Measurements from ENCODE around the gene ASAP3. TPM values are rescaled to one million over a fixed set of nuclear protein-coding genes. Genes with fewer than 3 reads are reported as not detected.

The ASAP3 gene
- total and polyA plus RNA-seq, 2 experiments from 2014 or later, result 28.0 to 98.2 TPM

DNA sequence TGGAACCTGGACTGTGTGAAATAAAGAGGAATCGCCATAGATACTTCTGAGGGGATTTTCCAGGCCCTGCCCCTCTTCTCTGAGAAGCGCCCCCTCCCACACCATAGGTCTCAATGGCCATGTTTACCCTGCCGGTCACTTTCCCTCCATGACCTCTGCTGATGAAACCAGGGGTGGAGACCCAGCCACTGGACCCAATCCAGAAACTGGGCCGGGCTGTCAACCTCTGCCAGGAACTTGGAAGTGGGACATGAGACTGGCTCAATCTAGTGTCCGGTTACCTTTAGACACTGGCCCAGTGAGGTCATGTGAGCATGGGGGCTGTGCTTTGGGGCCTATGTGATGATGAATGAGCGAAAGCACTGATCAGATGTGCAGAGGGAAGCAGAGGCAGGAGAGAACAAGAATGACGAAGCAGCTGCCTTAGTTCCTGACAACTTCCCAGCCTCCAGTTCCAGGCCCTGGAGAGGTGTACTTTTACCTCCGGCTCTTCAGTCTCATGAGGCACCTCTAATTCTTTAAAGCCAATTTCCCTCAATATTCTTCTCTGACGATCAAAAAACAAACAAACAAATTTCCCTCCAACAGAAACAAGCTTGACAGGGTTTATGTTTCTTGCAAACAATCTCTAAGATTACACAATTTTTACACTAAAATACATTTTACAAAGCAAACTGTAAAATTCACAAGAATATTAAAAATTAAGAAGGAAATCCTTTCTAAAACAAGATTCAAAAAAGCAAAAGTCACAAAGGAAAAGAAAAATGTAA is 4.9 kb downstream of the ASAP3 start:
- Histone ChIP-seq H3K27me3 (ENCODE audit: insufficient read depth) (no peaks in the 10 kb centered on the region), H4K20me1 (replicated peaks; ENCODE audit: insufficient read depth) (peaks cover 65% of the 10 kb centered on the region), H3K4me1 (ENCODE audit: insufficient read depth) (peaks cover 42% of the 10 kb centered on the region), H3K4me3 (no peak overlapping the region), H3F3A (replicated peaks; ENCODE audit: low read depth) (peaks cover 8% of the 10 kb centered on the region; the same call in 1 of the 2 replicates), H3K9me2 (ENCODE audit: insufficient read depth) (no peaks in the 10 kb centered on the region), H3K79me2 (replicated peaks; ENCODE audit: insufficient read depth) (peaks cover 91% of the 10 kb centered on the region), H2AFZ (no peak overlapping the region), H3K4me2 (no peak overlapping the region), H3K27ac (ENCODE audit: low read depth) (no peak overlapping the region), H3K36me3 (ENCODE audit: insufficient read depth) (no peaks in the 10 kb centered on the region)
- Mint-ChIP-seq H3K4me3 (no peak overlapping the region), H3K36me3 (ENCODE audit: low read depth) (no peaks in the 10 kb centered on the region), H3K9me3 (no peaks in the 10 kb centered on the region), H3K27ac (no peak overlapping the region), H3K27me3 (ENCODE audit: insufficient read depth, low read depth, poor library complexity) (peaks cover 6% of the 10 kb centered on the region), H3K4me1 (peaks cover 39% of the 10 kb centered on the region)
- ATAC-seq, result no peak
- no peak for DNase-seq (ENCODE audit: low spot score)
- TF ChIP-seq EZH2 (IDR thresholded peaks at IDR 0.05; ENCODE audit: low read depth, unreplicated experiment) (no peak), ZNF331 (CRISPR knock-in tag; IDR thresholded peaks at IDR 0.05; ENCODE audit: low read depth) (no peak), NANOG (IDR thresholded peaks at IDR 0.05; ENCODE audit: borderline replicate concordance) (no peak)

GRCh38 chr1:23477359-23478144 is 6.4 kb downstream of the ASAP3 start:
- H3K36me3 ChIP-seq (ENCODE audit: insufficient read depth), result no peaks in the 10 kb centered on the region
- no peak overlapping the region for H3K4me2 ChIP-seq
- no peak for DNase-seq (ENCODE audit: low spot score)
- H2AFZ ChIP-seq, result no peak overlapping the region
- ATAC-seq, result no peak
- no peak overlapping the region for H3K27ac ChIP-seq (ENCODE audit: low read depth)
- H3F3A ChIP-seq (replicated peaks; ENCODE audit: low read depth), result no peaks in the 10 kb centered on the region
- peaks cover 76% of the 10 kb centered on the region for H4K20me1 ChIP-seq (replicated peaks; ENCODE audit: insufficient read depth)
- H3K27me3 Mint-ChIP-seq (ENCODE audit: insufficient read depth, low read depth, poor library complexity), result peaks cover 4% of the 10 kb centered on the region
- H3K4me3 Mint-ChIP-seq, result no peak overlapping the region
- H3K9me3 Mint-ChIP-seq, result no peaks in the 10 kb centered on the region
- H3K27me3 ChIP-seq (ENCODE audit: insufficient read depth), result no peaks in the 10 kb centered on the region
- no peak overlapping the region for H3K27ac Mint-ChIP-seq
- H3K9me2 ChIP-seq (ENCODE audit: insufficient read depth), result no peaks in the 10 kb centered on the region
- peaks cover 37% of the 10 kb centered on the region for H3K4me1 ChIP-seq (ENCODE audit: insufficient read depth)
- no peaks in the 10 kb centered on the region for H3K36me3 Mint-ChIP-seq (ENCODE audit: low read depth)
- H3K79me2 ChIP-seq (replicated peaks; ENCODE audit: insufficient read depth), result peaks cover 98% of the 10 kb centered on the region
- peaks cover 34% of the 10 kb centered on the region for H3K4me1 Mint-ChIP-seq
- no peak overlapping the region for H3K4me3 ChIP-seq
- TF ChIP-seq ZNF114 (CRISPR knock-in tag; IDR thresholded peaks at IDR 0.05), result no peak
- no peak for TF ChIP-seq ETS1 (IDR thresholded peaks at IDR 0.05)
- no peak for TF ChIP-seq STAT1 (IDR thresholded peaks at IDR 0.05; ENCODE audit: unreplicated experiment)
- TF ChIP-seq EZH2phosphoT487 (IDR thresholded peaks at IDR 0.05; ENCODE audit: unreplicated experiment), result no peak
- no peak for TF ChIP-seq ZNF331 (CRISPR knock-in tag; IDR thresholded peaks at IDR 0.05; ENCODE audit: low read depth)
- no peak for TF ChIP-seq JUNB (IDR thresholded peaks at IDR 0.05; ENCODE audit: unreplicated experiment)
- TF ChIP-seq EZH2 (IDR thresholded peaks at IDR 0.05; ENCODE audit: low read depth, unreplicated experiment), result no peak
- TF ChIP-seq, protein P1, sequence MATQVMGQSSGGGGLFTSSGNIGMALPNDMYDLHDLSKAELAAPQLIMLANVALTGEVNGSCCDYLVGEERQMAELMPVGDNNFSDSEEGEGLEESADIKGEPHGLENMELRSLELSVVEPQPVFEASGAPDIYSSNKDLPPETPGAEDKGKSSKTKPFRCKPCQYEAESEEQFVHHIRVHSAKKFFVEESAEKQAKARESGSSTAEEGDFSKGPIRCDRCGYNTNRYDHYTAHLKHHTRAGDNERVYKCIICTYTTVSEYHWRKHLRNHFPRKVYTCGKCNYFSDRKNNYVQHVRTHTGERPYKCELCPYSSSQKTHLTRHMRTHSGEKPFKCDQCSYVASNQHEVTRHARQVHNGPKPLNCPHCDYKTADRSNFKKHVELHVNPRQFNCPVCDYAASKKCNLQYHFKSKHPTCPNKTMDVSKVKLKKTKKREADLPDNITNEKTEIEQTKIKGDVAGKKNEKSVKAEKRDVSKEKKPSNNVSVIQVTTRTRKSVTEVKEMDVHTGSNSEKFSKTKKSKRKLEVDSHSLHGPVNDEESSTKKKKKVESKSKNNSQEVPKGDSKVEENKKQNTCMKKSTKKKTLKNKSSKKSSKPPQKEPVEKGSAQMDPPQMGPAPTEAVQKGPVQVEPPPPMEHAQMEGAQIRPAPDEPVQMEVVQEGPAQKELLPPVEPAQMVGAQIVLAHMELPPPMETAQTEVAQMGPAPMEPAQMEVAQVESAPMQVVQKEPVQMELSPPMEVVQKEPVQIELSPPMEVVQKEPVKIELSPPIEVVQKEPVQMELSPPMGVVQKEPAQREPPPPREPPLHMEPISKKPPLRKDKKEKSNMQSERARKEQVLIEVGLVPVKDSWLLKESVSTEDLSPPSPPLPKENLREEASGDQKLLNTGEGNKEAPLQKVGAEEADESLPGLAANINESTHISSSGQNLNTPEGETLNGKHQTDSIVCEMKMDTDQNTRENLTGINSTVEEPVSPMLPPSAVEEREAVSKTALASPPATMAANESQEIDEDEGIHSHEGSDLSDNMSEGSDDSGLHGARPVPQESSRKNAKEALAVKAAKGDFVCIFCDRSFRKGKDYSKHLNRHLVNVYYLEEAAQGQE (IDR thresholded peaks at IDR 0.05; ENCODE audit: unreplicated experiment), result no peak
- TF ChIP-seq, protein P2, sequence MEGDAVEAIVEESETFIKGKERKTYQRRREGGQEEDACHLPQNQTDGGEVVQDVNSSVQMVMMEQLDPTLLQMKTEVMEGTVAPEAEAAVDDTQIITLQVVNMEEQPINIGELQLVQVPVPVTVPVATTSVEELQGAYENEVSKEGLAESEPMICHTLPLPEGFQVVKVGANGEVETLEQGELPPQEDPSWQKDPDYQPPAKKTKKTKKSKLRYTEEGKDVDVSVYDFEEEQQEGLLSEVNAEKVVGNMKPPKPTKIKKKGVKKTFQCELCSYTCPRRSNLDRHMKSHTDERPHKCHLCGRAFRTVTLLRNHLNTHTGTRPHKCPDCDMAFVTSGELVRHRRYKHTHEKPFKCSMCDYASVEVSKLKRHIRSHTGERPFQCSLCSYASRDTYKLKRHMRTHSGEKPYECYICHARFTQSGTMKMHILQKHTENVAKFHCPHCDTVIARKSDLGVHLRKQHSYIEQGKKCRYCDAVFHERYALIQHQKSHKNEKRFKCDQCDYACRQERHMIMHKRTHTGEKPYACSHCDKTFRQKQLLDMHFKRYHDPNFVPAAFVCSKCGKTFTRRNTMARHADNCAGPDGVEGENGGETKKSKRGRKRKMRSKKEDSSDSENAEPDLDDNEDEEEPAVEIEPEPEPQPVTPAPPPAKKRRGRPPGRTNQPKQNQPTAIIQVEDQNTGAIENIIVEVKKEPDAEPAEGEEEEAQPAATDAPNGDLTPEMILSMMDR (conservative IDR thresholded peaks at IDR 0.05; ENCODE audit: low read depth in 2 of 2), result no peak
